Right lobe of liver (tissue), 4 donors: ENCODE data around the gene POLR3B.

Experiments
- CTCF ChIP-seq, 4 donors: fragments of 200-600 bp in 3 of 4; fragments of 450-650 bp in 1 of 4; IDR thresholded peaks; one replicate each; pipeline versions ENCODE4 v1.5.1 to v1.8.0; 2016 to 2022; ENCODE audit warnings: antibody characterized with exemption in 4 of 4, mild to moderate bottlenecking in 2 of 4
- POLR2A ChIP-seq: fragments of 450-650 bp; IDR thresholded peaks from one replicate; pipeline ENCODE4 v1.6.1; 2017; ENCODE audit warnings: antibody characterized with exemption, mild to moderate bottlenecking
- donor health status: DM: no; HTN: no; CAD: no.
- donor health status: DM: no; HTN: no; CAD: no.
- donor health status: DM: no; HTN: yes; CAD: no.

- TF ChIP-seq CTCF (IDR thresholded peaks at IDR 0.05), result no peak
- TF ChIP-seq POLR2A, result no peak
These were observed 65.7 kb downstream of the POLR3B start for GRCh38 chr12:106423291-106423690.
